Keratinocyte (primary cell): ENCODE data around the gene SLC15A4. TPM values are rescaled to one million over a fixed set of nuclear protein-coding genes. Genes with fewer than 3 reads are reported as not detected.

Experiments used
- DNase-seq: peaks from one replicate; pipeline ENCODE4 v3.0.0-alpha.2; 2011; ENCODE audit warnings: low read depth, missing footprints, low spot score
- FAIRE-seq: peaks from 2 replicates; lab custom pipeline; 2011; peaks lifted over from hg19 to GRCh38; lab: Jason Lieb, UNC
- H2AFZ ChIP-seq: 2 replicates; pipeline ENCODE4 v1.6.0; 2012; ENCODE audit warnings: low read length, control low read depth, inconsistent platforms; ENCODE audit not compliant: control insufficient read depth
- H3K27ac ChIP-seq: 2 replicates; pipeline ENCODE4 v1.5.1; 2011; ENCODE audit warnings: low read length; ENCODE audit not compliant: control insufficient read depth, insufficient read depth
- H3K27me3 ChIP-seq: 3 replicates; pipeline ENCODE4 v1.6.0; 2011; ENCODE audit warnings: low read length; ENCODE audit not compliant: control insufficient read depth, insufficient read depth; ENCODE audit errors: extremely low read depth
- H3K36me3 ChIP-seq, 2 experiments: 2 replicates in 1 of 2; 3 replicates in 1 of 2; pipeline ENCODE4 v1.5.1; 2011; ENCODE audit warnings: low read length in 2 of 2, mild to moderate bottlenecking in 1 of 2; ENCODE audit not compliant: control insufficient read depth in 2 of 2, insufficient read depth in 2 of 2; ENCODE audit errors: extremely low read depth in 1 of 2
- H3K4me1 ChIP-seq: 3 replicates; pipeline ENCODE4 v1.5.1; 2011; ENCODE audit warnings: low read length; ENCODE audit not compliant: control insufficient read depth, insufficient read depth; ENCODE audit errors: extremely low read depth
- H3K4me2 ChIP-seq: 3 replicates; pipeline ENCODE4 v1.6.0; 2011; ENCODE audit warnings: low read depth, low read length; ENCODE audit not compliant: control insufficient read depth, insufficient read depth; ENCODE audit errors: extremely low read depth
- H3K4me3 ChIP-seq, 3 experiments: fragments of 200-600 bp in 1 of 3; sonication (generic) in 1 of 3; 2 replicates in 2 of 3; 3 replicates in 1 of 3; pipeline ENCODE4 v1.5.1; 2011 to 2016; ENCODE audit warnings: low read length in 3 of 3, mild to moderate bottlenecking in 3 of 3, control low read depth in 2 of 3, inconsistent platforms in 1 of 3, low read depth in 1 of 3, mixed read lengths in 1 of 3, mixed run types in 1 of 3, moderate library complexity in 1 of 3; ENCODE audit not compliant: control insufficient read depth in 2 of 3, insufficient read depth in 2 of 3; ENCODE audit errors: extremely low read depth in 1 of 3
- H3K79me2 ChIP-seq: 2 replicates; pipeline ENCODE4 v1.6.0; 2012; ENCODE audit warnings: low read length; ENCODE audit not compliant: control insufficient read depth, insufficient read depth
- H3K9ac ChIP-seq: 3 replicates; pipeline ENCODE4 v1.6.0; 2011; ENCODE audit warnings: low read length; ENCODE audit not compliant: control insufficient read depth, insufficient read depth; ENCODE audit errors: extremely low read depth
- H3K9me1 ChIP-seq: 3 replicates; pipeline ENCODE4 v1.6.0; 2011; ENCODE audit warnings: low read length; ENCODE audit not compliant: control insufficient read depth, insufficient read depth; ENCODE audit errors: extremely low read depth
- H3K9me3 ChIP-seq: 2 replicates; pipeline ENCODE4 v1.5.1; 2012; ENCODE audit warnings: low read depth, low read length; ENCODE audit not compliant: control insufficient read depth
- H4K20me1 ChIP-seq: 3 replicates; pipeline ENCODE4 v1.6.0; 2011; ENCODE audit warnings: low read length; ENCODE audit not compliant: control insufficient read depth, insufficient read depth; ENCODE audit errors: extremely low read depth
- EZH2 ChIP-seq: IDR thresholded peaks from one replicate; pipeline ENCODE4 v1.6.1; 2012; ENCODE audit warnings: inconsistent platforms, mild to moderate bottlenecking, low read length, moderate library complexity
- dilution Hi-C: fragments of 300-500 bp; cut with MboI; formaldehyde crosslinking; loops from one replicate; pipeline ENCODE4 v1.7.0; 2020; ENCODE audit warnings: low sequenced_read_pairs; ENCODE audit not compliant: extremely low pct_ligation_motif_present
- polyA plus RNA-seq, 5 experiments: library from polyadenylated mRNA; depleted of rRNA in 3 of 5; stranded (reverse) in 3 of 5; stranded (forward) in 1 of 5; unstranded in 1 of 5; fragments of >200 nt; gene quantifications; 1 replicate in 1 of 5; 2 replicates in 3 of 5; 3 replicates in 1 of 5; pipeline versions ENCODE4 v1.2.1 to v1.2.3, GENCODE V29; 2011 to 2012; ENCODE audit warnings: missing spikeins in 2 of 5, low read depth in 1 of 5, low replicate concordance in 1 of 5
- TF ChIP-seq, protein P1 (sequence below), 3 experiments: IDR thresholded peaks in 1 of 3; conservative IDR thresholded peaks in 1 of 3; optimal IDR thresholded peaks in 1 of 3; 2 replicates in 2 of 3; 3 replicates in 1 of 3; pipeline versions ENCODE3 to v1.5.1; 2011; ENCODE audit warnings: low read length in 3 of 3, mild to moderate bottlenecking in 3 of 3, moderate library complexity in 2 of 3, control low read depth in 1 of 3, inconsistent platforms in 1 of 3; ENCODE audit not compliant: insufficient read depth in 2 of 3; ENCODE audit errors: extremely low read depth in 1 of 3

The SLC15A4 gene
- polyA plus RNA-seq, 1 donor (not counting 4 experiments of a cell fraction or from before 2014, with no cell fraction given) = 39.3 TPM

DNA sequence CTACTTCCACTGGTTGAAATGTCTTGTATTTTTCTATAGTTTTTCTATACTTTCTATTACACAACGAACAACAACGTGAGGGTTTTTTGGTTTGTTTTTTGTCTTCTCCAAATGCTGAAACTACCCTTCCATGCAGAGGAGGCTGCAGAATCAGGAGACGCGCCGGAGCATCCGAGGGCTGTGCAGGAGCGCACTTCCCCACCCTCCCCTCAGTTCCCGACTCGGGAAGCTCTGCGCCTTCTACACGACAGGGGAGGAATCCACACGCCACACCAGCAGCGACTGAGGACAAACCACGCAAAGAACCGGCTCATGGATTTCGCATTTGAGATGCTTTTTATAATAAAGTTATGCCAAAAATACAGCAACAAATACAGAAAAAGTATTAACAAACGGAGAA, 30.9 kb downstream of the SLC15A4 start:
- Histone ChIP-seq H3K9me1 (no peaks in the 10 kb centered on the region), H3K27ac (no peak overlapping the region), H3K4me3 (no peak overlapping the region), H3K9ac (no peak overlapping the region), H3K9me3 (no peaks in the 10 kb centered on the region), H3K36me3 (peaks cover 24 to 32% of the 10 kb centered on the region in 2 experiments), H4K20me1 (no peaks in the 10 kb centered on the region), H3K4me1 (no peaks in the 10 kb centered on the region), H3K79me2 (no peaks in the 10 kb centered on the region), H2AFZ (no peak overlapping the region), H3K4me2 (no peak overlapping the region), H3K27me3 (no peaks in the 10 kb centered on the region)
- no peak for TF ChIP-seq EZH2
- TF ChIP-seq, protein P1, sequence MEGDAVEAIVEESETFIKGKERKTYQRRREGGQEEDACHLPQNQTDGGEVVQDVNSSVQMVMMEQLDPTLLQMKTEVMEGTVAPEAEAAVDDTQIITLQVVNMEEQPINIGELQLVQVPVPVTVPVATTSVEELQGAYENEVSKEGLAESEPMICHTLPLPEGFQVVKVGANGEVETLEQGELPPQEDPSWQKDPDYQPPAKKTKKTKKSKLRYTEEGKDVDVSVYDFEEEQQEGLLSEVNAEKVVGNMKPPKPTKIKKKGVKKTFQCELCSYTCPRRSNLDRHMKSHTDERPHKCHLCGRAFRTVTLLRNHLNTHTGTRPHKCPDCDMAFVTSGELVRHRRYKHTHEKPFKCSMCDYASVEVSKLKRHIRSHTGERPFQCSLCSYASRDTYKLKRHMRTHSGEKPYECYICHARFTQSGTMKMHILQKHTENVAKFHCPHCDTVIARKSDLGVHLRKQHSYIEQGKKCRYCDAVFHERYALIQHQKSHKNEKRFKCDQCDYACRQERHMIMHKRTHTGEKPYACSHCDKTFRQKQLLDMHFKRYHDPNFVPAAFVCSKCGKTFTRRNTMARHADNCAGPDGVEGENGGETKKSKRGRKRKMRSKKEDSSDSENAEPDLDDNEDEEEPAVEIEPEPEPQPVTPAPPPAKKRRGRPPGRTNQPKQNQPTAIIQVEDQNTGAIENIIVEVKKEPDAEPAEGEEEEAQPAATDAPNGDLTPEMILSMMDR (optimal IDR thresholded peaks at IDR 0.05 in 1 of 3, IDR thresholded peaks at IDR 0.05 in 1 of 3, conservative IDR thresholded peaks at IDR 0.05 in 1 of 3; ENCODE audit: extremely low read depth in 1 of 3, insufficient read depth in 2 of 3, low read length in 3 of 3) = no peak
- FAIRE-seq = no peak
- dilution Hi-C loops = no loop called here
- DNase-seq = no peak

- H3K4me1 ChIP-seq = no peaks in the 10 kb centered on the region
- no peak overlapping the region for H3K4me3 ChIP-seq
- no peaks in the 10 kb centered on the region for H4K20me1 ChIP-seq
- no peak for DNase-seq
- H3K9me1 ChIP-seq = no peaks in the 10 kb centered on the region
- no peaks in the 10 kb centered on the region for H3K27me3 ChIP-seq
- TF ChIP-seq, protein P1 (optimal IDR thresholded peaks at IDR 0.05 in 1 of 3, IDR thresholded peaks at IDR 0.05 in 1 of 3, conservative IDR thresholded peaks at IDR 0.05 in 1 of 3; ENCODE audit: extremely low read depth in 1 of 3, insufficient read depth in 2 of 3, low read length in 3 of 3) = no peak
- TF ChIP-seq EZH2 = no peak
- FAIRE-seq = no peak
- H2AFZ ChIP-seq = no peak overlapping the region
- H3K36me3 ChIP-seq = peaks cover 21 to 29% of the 10 kb centered on the region in 2 experiments
- H3K9me3 ChIP-seq = no peaks in the 10 kb centered on the region
- H3K4me2 ChIP-seq = no peak overlapping the region
- no peaks in the 10 kb centered on the region for H3K79me2 ChIP-seq
- H3K9ac ChIP-seq = no peak overlapping the region
- dilution Hi-C loops = no loop called here
- no peak overlapping the region for H3K27ac ChIP-seq
These were observed 31.4 kb downstream of the SLC15A4 start for GRCh38 chr12:128792398-128792797.
